ENCODE results near the gene CAMK1.

- TF ChIP-seq POLR2A (IDR thresholded peaks at IDR 0.05) = no peak
- no peak for TF ChIP-seq CTCF (IDR thresholded peaks at IDR 0.05)
These were observed 12.3 kb upstream of the CAMK1 start for GRCh38 chr3:9781978-9782603.

Data from heart left ventricle (tissue), 13 donors.